NCI-H2227 (cell line): ENCODE results near the gene DPM2.

ENCODE experiments used
- DNase-seq: peaks from one replicate; lab custom pipeline; 2025; ENCODE audit not compliant: unreplicated experiment; lab: John Stamatoyannopoulos, UW

Gene DPM2

GRCh38 chr9:127937388-127938297 lies at the start of gene DPM2:
DPM2 (minus strand) TSS chr9:127937854; CDS start chr9:127937820, 34 bp downstream.
- peak; percentile 87 for DNase-seq

GRCh38 chr9:127987103-127987614 lies 49.5 kb upstream of the DPM2 start:
- DNase-seq, result no peak

GRCh38 chr9:127985011-127985410 lies 47.4 kb upstream of the DPM2 start:
- DNase-seq, result no peak

GRCh38 chr9:127983847-127984289 lies 46.2 kb upstream of the DPM2 start:
- DNase-seq, result no peak

GRCh38 chr9:127982912-127983311 lies 45.3 kb upstream of the DPM2 start:
- no peak for DNase-seq

GRCh38 chr9:127981559-127982121 lies 44.0 kb upstream of the DPM2 start:
- DNase-seq, result no peak

- peak; percentile 95 for DNase-seq
Measured at GRCh38 chr9:127980706-127981558, 43.3 kb upstream of the DPM2 start, which contains the start of gene EEIG1. EEIG1 (minus strand) TSS chr9:127980989; CDS start chr9:127980137, 852 bp downstream.

- peak; percentile 46 for DNase-seq
Measured at GRCh38 chr9:127980060-127980705, 42.5 kb upstream of the DPM2 start.

- peak; percentile 17 for DNase-seq
Measured at GRCh38 chr9:127979333-127980059, 41.8 kb upstream of the DPM2 start.

- DNase-seq, result no peak
Measured at GRCh38 chr9:127979015-127979332, 41.3 kb upstream of the DPM2 start.

- no peak for DNase-seq
Measured at GRCh38 chr9:127977884-127978647, 40.4 kb upstream of the DPM2 start.

GRCh38 chr9:127977009-127977883 lies 39.6 kb upstream of the DPM2 start:
- no peak for DNase-seq

- DNase-seq, result no peak
Measured at GRCh38 chr9:127976498-127976897, 38.8 kb upstream of the DPM2 start.

GRCh38 chr9:127975376-127976315 lies 38.0 kb upstream of the DPM2 start:
- no peak for DNase-seq

- DNase-seq, result no peak
Measured at GRCh38 chr9:127974769-127975261, 37.2 kb upstream of the DPM2 start.

- DNase-seq, result no peak
Measured at GRCh38 chr9:127974001-127974768, 36.5 kb upstream of the DPM2 start.
